HG02642 (cell line): ENCODE results near the gene RNF223.
"Not testable (repeated sequence)": the region's sequence is repeated elsewhere in the genome, so short reads cannot be mapped to it uniquely, and the experiment has no call there.

ENCODE experiments used
- ATAC-seq: cut with Tn5 transposase; IDR thresholded peaks from one replicate; pipeline ENCODE4 v1.9.1; 2021; ENCODE audit warnings: mild to moderate bottlenecking; ENCODE audit not compliant: unreplicated experiment, poor library complexity

The RNF223 gene

DNA sequence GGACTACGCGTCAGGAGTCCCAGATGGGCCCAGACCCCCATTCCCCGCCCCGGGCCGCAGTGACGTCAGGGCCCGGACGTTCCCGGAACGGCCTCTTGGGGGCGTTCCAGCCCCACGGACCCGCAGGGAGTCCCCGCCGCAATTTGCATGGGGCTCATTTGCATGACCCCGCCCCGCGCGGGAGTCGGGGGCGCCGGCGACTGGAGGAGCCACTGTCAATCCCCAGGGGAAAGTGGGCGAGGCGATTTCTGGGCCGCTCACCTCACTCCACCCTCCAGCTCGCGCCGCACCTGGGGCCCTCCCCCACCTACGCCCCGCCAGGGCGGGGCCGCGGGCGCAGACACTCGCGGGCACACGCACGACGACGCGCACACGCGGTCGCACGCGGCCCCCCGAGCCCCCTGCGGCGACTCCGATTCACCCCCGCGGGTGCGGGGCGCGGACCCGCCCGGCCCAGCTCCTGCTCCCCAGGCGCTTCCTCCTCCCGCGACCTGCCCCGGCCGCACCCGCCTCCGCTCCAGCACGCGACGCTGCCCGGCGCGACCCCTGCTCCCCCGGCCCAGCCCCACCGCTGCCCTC lies 41.0 kb downstream of the RNF223 start:
- peak; percentile 85 for ATAC-seq

DNA sequence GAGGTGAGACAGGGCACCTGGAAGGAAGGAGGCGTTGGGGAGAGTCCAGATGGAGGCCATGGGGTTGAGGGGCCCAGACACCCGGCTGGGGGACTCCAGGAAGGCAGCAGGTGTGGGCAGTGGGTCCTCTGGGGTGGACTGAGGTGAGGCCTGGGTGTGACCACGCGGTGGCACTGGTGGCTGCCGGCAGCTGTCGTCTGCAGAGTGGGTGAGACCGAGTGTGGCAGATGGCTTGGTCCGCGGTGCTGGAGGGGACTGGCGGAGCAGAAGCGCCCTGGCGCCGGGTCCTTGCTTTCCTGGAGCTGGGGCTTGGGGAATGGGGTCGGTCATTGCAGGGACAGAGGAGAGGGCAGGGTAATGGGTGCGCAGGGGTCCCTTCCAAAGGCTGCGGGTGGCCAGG lies 41.7 kb downstream of the RNF223 start:
- ATAC-seq: peak; percentile 11

DNA sequence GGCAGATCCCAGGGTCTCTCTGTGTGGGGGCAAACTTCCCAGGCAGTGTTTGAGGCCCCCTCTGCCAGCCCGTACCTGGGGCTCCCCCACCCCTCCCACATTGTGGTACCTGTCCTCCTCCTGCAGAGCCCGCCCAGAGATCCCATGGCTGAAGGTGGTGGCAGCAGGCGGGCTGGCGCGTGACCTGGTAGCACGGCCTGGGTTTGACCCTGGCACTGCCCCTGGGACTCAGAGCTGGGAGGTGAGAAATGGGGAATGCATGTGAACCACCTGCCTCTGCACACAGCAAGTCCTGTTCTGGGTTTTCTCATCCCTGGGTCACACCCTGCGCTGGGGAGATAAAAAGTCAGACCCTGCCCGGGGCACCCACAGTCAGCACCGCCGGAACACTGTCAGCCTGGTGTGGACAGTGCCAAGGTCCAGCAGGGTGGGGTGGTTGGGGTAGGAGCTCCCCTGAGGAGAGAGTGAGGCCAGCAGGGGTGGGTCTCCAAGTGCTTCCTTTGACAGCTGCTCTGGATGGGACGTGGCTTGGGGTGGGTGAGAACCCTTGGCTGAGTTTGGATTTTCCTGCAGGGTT lies 42.4 kb downstream of the RNF223 start:
- no peak for ATAC-seq

DNA sequence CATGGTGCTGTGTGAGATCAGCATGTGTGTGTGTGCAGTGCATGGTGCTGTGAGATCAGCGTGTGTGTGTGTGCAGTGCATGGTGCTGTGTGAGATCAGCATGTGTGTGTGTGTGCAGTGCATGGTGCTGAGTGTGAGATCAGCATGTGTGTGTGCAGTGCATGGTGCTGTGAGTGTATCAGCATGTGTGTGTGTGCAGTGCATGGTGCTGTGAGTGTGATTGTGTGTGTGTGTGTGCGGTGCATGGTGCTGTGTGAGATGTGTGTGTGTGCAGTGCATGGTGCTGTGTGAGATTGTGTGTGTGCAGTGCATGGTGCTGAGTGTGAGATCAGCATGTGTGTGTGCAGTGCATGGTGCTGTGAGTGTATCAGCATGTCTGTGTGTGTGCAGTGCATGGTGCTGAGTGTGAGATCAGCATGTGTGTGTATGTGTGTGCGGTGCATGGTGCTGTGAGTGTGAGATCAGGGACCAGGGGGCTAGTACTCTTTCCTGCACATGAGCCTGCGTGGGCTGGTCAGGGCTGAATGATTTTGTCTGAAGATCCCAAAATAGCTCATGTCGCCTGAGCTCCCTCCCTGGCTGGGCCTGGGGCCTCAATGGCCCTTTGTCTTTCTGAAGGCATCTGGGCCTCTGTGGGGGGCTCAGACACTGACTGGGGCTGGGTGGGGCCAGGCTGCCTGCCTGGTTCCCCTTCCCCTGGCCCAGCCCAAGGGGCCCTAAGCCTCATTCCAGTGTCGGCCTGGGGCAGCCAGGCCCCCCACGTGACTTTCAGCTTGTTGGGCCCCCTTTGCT lies 43.0 kb downstream of the RNF223 start:
- ATAC-seq: not testable (repeated sequence)

DNA sequence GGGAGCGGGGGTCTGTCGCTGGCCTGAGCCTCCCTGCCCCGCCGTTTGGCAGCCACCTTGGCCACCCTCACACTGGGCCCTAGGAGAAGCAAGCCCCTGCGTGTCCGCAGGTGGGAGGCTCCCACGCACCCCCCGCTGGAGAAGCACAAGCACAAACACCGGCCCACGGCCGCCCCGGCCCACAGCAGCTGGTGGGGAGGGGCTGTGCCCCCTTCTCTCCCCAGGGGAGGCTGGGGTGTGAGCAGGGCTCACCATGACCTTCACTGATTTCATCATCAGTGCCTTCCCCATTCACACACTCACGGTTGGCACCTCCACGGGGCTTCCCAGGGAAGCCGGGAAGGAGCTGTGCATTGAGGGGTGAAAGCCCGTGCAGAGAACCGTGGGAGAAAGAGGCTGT lies 46.3 kb downstream of the RNF223 start:
- no peak for ATAC-seq

DNA sequence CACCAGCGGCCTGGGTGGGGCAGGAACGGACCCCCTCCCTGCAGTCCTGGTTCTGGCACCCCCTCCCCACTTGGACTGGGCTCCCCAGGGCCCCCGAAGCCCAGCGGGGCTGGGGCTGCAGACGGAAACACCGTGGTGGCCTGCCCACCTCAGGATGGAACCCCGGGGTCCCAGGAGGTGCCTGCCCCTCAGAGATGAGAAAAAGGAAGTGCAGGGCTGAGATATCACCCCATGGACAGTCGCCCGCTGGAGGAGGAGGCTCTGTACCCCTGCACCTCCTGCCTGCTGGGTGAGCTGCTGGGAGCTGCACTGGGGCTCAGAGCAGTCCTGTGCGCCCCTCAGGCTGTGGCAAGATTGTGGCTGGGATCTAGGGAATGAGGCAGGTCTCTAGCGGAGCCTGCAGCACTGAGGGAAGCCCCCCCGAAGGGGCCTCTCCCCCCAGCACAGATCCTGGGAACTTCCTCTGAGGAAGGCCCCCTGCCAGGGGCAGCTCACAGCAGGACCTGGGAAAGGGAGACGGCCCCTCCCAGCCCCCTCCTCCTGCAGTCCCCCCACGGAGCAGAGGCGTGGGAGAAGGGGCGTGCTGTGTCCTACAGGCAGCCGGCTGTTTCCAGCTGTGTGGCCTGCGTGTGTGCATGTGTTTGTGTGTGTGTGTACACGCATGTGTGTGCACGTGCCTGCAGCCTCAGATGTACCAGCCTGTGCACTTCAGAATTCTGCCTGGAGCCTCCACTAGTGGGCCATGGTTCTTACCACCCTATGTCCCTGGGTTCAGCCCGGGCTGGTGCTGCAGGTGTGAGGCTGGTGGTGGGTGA lies 47.3 kb downstream of the RNF223 start:
- ATAC-seq: no peak

DNA sequence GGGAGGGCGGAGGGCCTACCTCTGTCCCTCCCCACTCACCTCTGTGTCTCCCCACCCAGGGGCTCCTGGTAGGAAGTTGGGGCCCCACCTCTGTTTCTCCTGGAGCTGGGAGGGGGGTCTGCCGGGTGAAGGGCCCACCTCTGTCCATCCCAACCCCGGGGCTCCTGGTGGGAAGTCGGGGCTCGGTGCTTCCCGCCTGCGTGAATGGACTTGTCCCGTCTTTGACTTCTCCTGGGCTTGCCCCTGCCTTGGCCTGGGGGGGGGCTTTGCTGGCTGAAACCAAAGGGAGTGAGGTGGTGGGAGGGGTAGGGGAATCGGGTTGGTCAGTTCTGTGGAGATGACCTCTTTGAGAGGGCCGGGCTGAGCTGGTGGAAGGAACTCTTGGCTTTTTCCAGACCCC lies 48.4 kb downstream of the RNF223 start:
- no peak for ATAC-seq

DNA sequence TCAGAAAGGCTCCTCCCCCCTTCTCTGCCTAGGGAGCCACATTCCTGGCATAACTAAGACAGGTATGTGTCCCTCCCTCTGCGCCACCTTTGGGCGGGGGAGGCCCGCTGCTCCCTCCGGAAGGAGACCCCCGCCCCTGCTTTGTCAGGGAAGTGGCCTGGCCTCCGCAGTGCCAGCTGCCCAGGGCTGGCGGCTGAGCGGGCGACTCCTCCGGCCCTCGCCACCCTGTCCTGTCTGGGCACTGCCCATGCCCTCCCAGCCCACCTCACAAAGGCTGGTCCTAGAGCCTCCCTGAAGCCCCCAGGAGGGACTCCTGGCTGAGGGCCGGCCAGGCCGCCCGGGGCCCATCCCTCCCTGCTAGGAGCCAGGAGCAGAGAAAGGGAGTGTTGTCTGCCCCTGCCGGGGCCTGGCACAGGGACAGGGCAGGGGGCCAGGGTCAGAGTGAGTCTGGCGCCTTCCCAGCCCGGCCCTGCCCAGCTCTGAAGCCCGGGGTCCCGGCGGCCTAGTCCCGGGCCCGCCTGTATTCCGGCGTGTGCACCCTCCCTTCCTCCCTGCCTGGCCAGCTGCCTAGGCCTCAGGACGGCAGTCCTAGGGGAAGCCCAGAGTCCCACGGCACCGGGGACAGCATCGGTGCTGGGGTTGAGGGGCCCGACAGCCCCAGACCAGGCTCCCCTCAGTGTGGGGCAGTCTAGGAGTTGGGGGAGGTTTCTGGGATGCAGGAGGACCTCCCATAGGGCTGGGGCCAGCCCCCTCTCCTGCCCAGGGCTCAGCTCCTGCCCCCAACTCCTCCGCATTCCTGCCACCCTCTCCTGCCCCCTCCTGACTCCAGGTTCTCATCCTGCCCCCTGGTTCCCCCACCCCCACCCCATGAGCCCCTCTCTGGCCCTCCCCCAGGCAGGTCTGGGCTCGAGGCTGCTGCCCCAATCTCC lies 49.1 kb downstream of the RNF223 start:
- no peak for ATAC-seq

DNA sequence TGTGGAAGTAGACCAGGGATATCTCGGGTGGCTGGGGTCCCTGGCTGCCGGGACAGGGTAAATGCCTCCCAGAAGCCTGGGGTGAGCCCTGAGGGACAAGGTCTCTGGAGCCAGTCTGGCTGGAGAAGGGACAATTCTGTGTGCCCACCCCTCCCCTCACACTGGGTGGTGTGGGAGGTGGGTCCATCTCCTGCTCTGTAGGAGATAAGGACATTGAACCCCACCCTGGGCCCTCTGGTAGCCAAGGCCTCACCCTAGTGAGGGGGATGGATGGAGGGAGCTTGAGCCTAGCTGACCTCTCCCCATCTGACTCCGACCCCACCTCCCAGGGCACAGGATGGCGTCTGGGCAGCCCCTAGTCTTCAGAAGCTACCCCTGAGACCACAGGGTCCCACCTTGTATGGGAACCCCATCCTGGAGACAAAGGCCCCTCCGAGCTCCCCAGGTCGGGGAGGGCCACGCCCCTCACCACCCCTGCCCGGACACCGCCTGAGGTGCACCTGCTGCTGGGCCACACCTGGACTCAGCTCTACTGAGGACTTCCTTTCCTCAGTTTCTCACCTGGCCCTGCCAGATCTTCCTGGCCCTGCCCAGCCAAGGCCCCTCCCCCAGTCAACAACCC lies 49.8 kb downstream of the RNF223 start:
- ATAC-seq: no peak

DNA sequence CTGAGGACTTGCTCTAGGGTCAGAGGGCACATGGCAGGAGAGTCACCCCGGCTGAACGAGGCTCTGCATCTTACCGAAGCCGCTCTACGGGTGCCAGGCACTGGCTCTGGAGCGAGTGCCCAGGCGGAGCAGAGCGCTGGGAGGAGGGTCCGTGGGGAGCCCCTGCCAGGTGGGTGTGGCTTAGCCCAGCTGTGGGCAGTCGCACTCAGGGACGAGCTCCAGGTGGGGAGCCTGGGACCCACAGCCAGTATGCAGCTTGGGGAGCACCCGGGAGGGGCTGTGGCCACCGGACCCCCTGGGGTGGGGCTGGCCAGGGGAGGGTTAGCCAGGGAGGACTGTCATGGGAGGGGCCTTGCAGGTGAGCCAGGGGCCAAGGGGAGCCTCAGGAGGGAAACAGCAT lies 50.4 kb downstream of the RNF223 start:
- no peak for ATAC-seq

DNA sequence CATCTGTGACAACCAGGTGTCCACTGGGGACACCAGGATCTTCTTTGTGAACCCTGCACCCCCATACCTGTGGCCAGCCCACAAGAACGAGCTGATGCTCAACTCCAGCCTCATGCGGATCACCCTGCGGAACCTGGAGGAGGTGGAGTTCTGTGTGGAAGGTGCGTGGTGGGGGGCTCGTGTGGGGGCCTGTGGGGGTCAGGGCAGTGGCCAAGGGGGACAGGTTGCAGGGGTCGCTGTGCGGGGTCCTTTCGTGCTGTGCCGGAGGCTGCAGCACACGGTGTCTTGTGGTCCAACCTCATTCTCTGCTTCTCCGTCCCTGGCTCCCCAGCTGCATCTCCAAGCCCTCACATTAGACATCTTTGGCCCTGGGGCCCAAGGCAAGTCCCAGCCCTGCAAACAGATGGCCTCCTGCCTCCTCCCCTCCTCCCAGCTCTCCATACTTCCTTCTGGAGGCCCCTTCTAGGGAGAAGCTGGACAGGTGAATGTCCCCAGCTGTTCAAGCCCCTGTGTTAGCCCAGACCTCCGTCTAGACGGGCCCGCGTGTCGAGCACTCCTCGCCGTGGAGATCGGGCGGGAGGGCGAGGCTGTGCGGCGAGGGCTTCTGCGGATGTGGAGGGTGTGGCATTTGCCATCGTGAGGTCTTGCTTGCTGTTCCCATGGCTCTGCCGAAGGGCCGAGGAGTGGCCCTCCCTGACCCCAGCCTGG lies 51.6 kb downstream of the RNF223 start:
- no peak for ATAC-seq

DNA sequence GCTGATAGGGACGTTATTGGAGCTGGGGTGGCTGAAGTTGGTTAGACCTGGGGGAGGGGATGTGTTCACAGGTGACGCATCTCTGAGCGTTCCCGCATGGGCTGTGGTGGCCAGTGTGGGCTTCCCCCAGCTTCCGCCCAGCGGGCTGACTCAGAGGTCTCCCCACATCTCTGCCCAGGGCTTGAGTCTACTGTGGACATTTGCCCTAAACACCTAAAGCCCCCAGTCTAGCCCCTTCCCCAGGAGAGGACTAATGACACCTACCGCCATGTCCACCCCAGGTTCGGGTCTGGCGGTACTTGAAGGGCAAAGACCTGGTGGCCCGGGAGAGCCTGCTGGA lies 52.2 kb downstream of the RNF223 start:
- no peak for ATAC-seq

DNA sequence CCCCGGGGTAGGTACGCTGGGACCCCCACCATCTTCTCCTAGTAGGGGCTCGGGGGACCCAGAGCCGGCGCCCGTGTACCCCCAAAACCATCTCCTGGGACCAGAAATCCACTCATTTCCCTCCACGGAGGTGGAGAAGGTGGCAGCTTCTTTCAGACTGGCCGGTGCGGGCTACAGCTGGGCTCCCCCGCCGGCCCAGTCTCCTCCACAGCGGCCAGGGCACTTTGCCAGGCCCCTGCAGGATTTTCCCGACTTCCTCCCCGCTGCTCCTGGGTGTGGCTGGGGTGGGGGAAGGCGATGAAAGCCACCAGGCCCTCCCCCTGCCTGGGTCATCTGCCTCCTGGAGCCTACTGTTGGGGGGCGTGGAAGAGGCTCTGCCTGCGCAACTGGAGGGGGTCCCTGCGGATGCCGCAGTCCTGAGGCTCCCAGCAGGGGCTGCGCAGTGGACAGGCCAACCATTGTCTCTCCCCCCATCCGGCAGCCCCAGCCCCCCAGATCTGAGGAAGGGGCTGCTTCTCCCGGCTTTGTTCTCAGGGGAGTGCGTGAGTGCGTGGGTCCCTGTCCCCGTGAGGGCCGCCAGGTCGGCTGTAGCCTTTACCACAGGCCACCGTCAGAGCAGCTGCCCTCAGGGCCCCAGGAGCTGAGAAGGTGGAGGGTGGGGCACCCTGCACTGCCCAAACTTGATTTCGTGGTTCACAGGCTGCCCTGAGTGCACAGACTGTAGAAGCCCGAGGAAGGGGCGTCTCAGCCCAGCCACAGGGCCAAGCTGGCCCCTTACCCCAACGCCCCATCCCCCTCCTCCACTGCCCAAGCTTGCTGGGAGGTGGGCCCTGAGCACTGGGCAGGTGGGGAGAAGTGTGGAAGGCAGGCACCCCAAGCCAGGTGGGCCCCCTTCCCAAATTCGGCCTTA lies 52.8 kb downstream of the RNF223 start:
- ATAC-seq: no peak
